Activated T-cell treated with anti-CD3 and anti-CD28 coated beads, Interleukin-2, amount 50 U/mL, for 4 hours (primary cell): ENCODE results near the gene NFYC. TPM values are rescaled to one million over a fixed set of nuclear protein-coding genes. Genes with fewer than 3 reads are reported as not detected.
"Not testable (repeated sequence)": the region's sequence is repeated elsewhere in the genome, so short reads cannot be mapped to it uniquely, and the experiment has no call there.

ENCODE experiments used
- ATAC-seq, 2 donors: fragments of 200-7000 bp; cut with Tn5 transposase; one replicate each; pipeline ENCODE4 v1.10.0; 2021
- DNase-seq: peaks from one replicate; pipeline ENCODE4 v3.0.0-alpha.2; 2020
- H3K27me3 Mint-ChIP-seq: one replicate; pipeline ENCODE4 v1.8.0; 2021; ENCODE audit warnings: low read depth, mixed read lengths
- H3K36me3 Mint-ChIP-seq: one replicate; pipeline ENCODE4 v1.8.0; 2022; ENCODE audit warnings: mixed read lengths; ENCODE audit not compliant: insufficient read depth
- H3K4me1 Mint-ChIP-seq: one replicate; pipeline ENCODE4 v1.8.0; 2021; ENCODE audit warnings: low read depth, mixed read lengths
- H3K4me3 Mint-ChIP-seq: one replicate; pipeline ENCODE4 v1.8.0; 2021; ENCODE audit warnings: mild to moderate bottlenecking, moderate library complexity, mixed read lengths
- H3K9me3 Mint-ChIP-seq: one replicate; pipeline ENCODE4 v1.8.0; 2021; ENCODE audit warnings: mixed read lengths
- total RNA-seq, 3 donors: library from RNA; stranded (reverse); gene quantifications; one replicate each; pipeline ENCODE4 v1.2.1, GENCODE V29; 2021

The NFYC gene
- total RNA-seq, 3 donors from 2014 or later: 59.8 to 72.8 (median 67.0) TPM

DNA sequence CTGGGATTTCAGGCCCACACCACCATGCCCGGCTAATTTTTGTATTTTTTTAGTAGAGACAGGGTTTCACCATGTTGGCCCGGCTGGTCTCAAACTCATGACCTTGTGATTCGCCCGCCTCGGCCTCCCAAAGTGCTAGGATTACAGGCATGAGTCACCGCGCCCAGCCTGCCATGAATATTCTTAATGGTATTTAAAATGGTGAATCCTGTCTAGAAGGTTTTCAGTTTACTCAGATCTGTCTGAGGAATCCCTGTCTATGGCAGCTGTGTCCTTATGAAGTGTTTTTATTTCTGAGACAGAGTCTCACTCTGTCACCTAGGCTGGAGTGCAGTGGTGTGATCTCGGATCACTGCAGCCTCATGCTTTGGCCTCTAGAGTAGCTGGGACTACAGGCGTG is 36.2 kb downstream of the NFYC start:
- not testable (repeated sequence) for H3K27me3 Mint-ChIP-seq, DNase-seq, H3K9me3 Mint-ChIP-seq, H3K4me3 Mint-ChIP-seq, ATAC-seq
- Mint-ChIP-seq H3K4me1 (peaks cover 53% of the 10 kb centered on the region), H3K36me3 (peaks cover 12% of the 10 kb centered on the region)

DNA sequence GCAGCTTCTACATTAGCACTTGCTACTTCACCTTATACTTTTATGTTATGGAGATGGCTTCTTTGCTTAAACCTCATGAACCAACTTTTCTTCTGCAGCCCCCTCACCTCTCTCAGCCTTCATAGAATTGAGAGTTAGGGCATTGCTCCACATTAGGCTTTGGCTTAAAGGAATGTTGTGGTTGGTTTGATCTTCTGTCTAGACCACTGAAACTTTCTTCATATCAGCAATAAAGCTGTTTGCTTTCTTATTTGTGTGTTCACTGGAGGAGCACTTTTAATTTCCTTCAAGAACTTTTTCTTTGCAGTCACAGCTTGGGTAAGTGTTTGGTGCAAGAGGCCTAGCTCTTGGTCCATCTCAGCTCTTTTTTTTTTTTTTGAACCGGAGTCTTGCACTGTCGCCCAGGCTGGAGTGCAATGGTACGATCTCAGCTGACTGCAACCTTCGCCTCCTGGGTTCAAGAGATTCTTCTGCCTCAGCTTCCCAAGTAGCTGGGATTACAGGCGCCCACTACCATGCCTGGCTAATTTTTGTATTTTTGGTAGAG is 37.9 kb downstream of the NFYC start:
- DNase-seq, ATAC-seq, H3K27me3 Mint-ChIP-seq, H3K4me3 Mint-ChIP-seq, H3K9me3 Mint-ChIP-seq: not testable (repeated sequence)
- peaks cover 52% of the 10 kb centered on the region for H3K4me1 Mint-ChIP-seq
- peaks cover 13% of the 10 kb centered on the region for H3K36me3 Mint-ChIP-seq

DNA sequence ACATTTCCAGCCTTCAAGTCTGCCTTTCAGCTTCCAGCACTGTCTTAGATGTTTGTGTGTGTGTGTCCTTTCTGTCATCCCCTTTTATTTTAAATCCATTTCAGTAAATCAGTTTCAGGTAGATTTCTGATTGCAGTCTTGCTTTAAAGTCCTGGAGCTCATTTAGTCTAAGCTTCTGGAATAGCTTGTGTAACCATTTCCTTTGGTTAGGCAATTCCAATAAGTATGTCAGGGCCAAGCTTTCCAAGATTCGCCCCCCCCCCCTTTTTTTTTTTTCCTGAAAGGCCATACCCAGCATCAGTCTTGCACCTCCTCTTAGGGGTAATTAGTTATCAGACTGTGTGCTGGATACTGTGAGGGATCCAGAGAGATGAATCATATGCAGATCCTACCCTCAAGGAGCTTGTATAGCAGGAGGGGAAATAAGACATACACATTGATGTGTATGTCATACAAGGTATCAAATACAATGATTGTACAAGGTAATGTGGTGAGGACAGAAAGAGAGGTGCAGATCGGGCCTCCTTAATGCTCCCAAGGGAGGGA is 41.3 kb downstream of the NFYC start:
- Mint-ChIP-seq H3K27me3 (no peaks in the 10 kb centered on the region), H3K9me3 (no peaks in the 10 kb centered on the region), H3K36me3 (peaks cover 11% of the 10 kb centered on the region), H3K4me3 (no peak overlapping the region), H3K4me1 (peaks cover 44% of the 10 kb centered on the region)
- ATAC-seq (peak in 1 of 2 donors; percentile 30), DNase-seq (no peak)

DNA sequence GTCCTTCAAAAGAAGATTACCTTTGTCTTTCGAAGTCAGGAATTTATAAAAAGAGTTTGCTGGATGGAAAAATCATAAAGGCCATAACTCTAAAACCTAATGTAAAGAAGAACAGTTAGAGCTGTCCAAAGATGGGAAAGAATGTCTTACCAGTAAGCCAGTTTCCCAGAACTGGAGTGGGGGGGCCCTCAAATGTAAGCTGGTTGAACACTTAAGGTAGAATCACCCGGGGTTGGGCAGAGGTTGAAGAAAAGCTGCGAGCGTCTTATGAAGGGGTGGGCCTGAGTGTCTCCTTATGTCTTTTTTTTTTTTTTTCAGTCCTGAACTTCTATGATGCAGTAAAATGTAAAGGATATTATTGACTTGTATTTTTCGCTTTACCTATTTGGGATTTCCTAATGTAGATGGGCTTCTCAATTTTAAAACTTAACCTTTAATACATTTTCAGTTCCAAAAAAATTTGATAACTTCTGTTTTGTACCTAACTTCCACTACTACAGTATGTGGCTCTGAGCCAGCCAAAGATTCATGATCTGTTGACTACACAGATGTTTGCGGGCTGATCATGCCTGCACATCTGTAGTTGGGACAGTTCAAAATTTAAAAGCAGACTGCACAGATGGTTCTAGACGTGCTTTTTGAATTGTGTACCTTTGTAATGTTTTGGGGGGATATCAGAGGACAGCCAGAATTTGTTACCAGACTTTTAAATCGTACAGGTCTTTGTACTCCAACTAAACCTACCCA is 43.6 kb downstream of the NFYC start:
- H3K36me3 Mint-ChIP-seq: peaks cover 24% of the 10 kb centered on the region
- H3K4me3 Mint-ChIP-seq: no peak overlapping the region
- H3K4me1 Mint-ChIP-seq: peaks cover 32% of the 10 kb centered on the region
- ATAC-seq (no peak), DNase-seq (no peak)
- no peaks in the 10 kb centered on the region for H3K9me3 Mint-ChIP-seq
- H3K27me3 Mint-ChIP-seq: no peaks in the 10 kb centered on the region

DNA sequence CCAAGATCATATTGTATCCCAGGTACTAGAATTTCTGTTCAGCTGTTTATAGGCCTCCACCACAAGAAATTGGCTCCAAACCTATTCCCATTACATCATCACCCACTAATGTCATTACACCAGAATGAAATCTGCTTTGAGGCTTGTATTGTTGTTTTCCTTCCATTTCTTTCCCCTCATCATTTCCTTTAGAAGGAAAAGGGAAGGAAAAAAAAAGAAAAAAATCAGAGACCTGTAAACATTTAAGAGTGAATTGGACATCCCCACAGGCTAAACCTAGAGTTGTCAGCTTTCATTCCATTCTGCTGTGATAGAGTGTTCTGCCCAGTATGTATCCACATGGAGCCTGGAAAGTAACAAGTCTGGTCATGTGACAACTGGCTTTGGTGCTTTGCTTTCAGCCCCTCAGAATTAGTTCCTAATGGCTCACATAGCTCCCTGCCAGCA is 44.6 kb downstream of the NFYC start:
- Mint-ChIP-seq H3K27me3 (no peaks in the 10 kb centered on the region), H3K4me1 (peaks cover 38% of the 10 kb centered on the region), H3K4me3 (no peak overlapping the region), H3K36me3 (peaks cover 28% of the 10 kb centered on the region), H3K9me3 (no peaks in the 10 kb centered on the region)
- DNase-seq: no peak
- ATAC-seq: no peak

DNA sequence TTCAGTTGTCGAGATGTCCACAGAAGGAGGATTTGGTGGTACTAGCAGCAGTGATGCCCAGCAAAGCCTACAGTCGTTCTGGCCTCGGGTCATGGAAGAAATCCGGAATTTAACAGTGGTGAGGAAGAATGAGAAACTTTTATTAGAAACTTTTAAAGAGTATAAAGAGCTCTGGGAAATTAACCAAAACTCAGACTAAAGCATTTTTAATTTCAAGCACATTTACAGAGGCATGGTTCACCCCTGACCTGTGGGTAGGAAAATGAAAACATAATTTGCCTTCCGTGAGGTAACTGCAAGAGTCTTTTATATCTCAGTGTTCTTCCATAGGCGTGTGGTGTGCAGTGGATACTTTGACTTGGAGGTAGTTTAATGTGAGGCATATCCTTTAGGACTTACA is 47.3 kb downstream of the NFYC start:
- H3K9me3 Mint-ChIP-seq: no peaks in the 10 kb centered on the region
- H3K4me3 Mint-ChIP-seq: no peak overlapping the region
- no peak for ATAC-seq
- H3K36me3 Mint-ChIP-seq: peaks cover 39% of the 10 kb centered on the region
- peaks cover 44% of the 10 kb centered on the region for H3K4me1 Mint-ChIP-seq
- no peaks in the 10 kb centered on the region for H3K27me3 Mint-ChIP-seq
- DNase-seq: no peak

DNA sequence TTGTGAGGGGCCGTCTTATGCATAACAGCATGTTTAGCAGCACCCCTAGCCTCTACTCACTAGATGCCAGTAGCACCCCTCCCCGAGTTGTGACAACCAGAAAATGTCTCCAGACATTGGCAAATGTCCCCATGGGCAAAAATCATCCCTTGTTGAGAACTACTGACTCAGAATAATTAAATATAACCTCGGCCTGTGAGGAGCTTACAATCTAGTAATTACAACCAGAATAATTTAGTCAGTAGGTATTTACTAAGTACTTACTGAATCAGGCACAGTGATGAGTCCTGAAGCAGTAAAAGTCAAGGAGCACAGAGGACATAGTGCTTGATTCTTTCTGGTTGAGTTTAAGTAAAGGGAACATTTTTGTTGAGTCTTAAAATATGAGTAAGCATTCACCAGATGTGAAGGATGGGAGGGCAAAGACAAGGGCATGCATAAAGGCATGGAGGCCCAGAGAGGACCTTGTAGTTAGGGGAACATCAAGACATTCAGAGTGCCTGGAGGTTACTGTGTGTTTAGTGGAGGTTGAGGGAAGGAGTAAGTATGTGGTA is 48.0 kb downstream of the NFYC start:
- DNase-seq (no peak), ATAC-seq (no peak)
- no peaks in the 10 kb centered on the region for H3K9me3 Mint-ChIP-seq
- H3K36me3 Mint-ChIP-seq: peaks cover 39% of the 10 kb centered on the region
- peaks cover 44% of the 10 kb centered on the region for H3K4me1 Mint-ChIP-seq
- no peaks in the 10 kb centered on the region for H3K27me3 Mint-ChIP-seq
- H3K4me3 Mint-ChIP-seq: no peak overlapping the region

DNA sequence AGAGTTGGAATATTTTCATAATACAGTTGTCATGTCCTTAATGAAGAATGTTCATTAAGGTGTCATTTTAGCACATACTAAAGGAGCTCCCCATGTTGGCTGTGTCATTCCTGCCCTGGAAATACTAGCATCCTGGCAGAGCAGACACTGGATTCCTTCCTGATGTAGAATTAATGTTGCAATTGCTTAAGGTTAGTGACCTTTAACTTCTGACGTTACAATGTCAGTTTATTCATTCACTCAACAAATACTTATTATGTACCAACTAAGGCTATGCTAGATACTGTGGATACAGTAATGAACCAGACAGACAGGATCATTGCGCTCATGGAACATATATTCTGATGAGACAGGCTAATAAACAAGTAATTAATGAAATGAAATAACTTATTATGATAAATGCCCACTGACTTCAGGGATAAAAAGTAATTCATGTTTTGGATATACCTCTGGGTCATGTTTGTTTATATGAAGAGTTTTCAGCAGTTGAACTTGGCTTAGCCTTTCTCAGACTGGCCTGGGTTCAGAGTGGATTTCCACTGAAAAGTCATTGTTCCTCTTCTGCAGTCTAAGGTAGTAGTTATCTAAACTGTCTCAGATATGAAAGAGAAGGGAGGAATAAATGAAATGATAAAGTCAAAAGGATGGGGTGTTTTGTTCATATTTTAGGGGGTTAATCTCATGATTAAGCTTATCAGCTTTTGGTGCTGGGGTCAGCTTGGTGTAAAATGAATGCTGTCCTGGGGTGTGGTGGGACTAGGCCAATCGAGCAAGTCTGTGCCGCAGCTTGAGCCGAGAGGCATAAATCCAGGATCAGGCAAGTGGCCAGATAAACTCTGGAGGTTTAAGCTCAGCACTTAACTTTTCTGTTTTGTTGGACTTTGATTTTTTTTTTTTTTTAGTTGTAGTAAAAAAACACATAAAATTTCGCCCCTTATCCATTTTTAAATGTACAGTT is 48.8 kb downstream of the NFYC start:
- peaks cover 38% of the 10 kb centered on the region for H3K36me3 Mint-ChIP-seq
- peaks cover 45% of the 10 kb centered on the region for H3K4me1 Mint-ChIP-seq
- H3K4me3 Mint-ChIP-seq: no peak overlapping the region

DNA sequence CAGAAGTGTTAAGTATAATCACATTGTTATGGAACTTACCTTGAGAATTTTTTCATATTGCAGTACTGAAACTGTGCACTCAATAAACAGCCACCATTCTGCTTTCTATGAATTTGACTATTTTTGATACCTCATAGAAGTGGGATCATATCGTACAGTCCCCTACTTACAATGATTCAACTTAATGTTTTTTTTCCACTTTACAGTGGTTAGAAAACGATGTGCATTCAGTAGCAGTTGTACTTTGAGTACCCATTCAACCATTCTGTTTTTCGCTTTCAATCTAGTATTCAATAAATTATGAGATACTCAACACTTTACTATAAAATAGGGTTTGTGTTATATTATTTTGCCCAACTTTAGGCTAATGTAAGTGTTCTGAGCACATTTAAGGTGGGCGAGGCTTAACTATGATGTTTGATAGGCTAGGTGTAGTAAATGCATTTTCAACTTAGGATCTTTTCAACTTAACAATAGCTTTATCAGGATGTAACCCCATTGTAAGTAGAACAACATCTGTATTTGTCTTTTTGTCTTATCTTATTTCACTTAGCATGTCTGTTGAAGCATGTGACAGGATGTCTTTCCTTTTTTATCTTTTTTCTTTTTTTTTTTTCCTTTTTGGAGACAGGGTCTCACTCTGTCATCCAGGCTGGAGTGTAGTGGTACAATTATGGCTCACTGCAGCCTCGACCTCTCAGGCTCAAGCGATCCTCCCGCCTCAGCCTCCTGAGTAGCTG is 49.7 kb downstream of the NFYC start:
- DNase-seq: no peak
- no peak overlapping the region for H3K4me3 Mint-ChIP-seq
- ATAC-seq: peak; percentile 71 to 81
- peaks cover 44% of the 10 kb centered on the region for H3K36me3 Mint-ChIP-seq
- no peaks in the 10 kb centered on the region for H3K27me3 Mint-ChIP-seq
- H3K4me1 Mint-ChIP-seq: peaks cover 47% of the 10 kb centered on the region
- H3K9me3 Mint-ChIP-seq: no peaks in the 10 kb centered on the region

More for the DNA sequence above, 48.8 kb downstream of the NFYC start:
- Mint-ChIP-seq H3K27me3 (no peaks in the 10 kb centered on the region), H3K9me3 (no peaks in the 10 kb centered on the region)
- DNase-seq: no peak
- no peak for ATAC-seq

DNA sequence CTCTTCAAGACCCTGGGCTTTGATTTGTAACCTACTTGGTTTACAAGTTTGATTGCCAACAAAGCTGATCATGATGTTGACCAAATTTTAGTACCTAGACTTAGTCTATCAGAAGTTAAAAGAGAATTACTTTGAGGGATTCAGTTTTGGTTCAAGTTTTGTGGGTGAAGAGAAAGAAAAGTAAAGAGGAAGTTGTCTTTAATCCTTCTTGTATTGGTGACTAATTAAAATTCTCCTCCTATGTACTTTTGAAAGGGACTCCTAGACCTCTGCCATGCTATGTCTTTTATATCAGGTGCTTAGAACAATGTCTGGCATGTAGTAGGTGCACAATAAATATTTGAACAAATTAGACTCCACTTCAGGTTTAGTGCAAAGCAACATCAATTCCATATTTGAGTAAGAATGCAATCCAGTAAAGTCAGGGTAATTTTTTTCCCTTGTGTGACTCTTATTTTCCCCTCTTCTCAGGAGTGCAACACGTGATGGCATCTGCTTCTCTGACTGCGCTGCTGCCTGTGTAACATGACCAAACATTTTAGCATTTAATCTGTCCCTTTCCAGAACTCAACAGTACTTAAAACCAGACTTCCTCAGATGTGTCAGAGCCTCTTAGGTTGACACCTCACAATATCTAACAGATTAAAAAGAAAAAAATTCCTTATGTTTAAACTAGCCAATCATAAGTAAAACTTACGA is 51.0 kb downstream of the NFYC start:
- no peak overlapping the region for H3K4me3 Mint-ChIP-seq
- peak; percentile 73 for ATAC-seq
- H3K36me3 Mint-ChIP-seq: peaks cover 53% of the 10 kb centered on the region
- no peaks in the 10 kb centered on the region for H3K9me3 Mint-ChIP-seq
- H3K4me1 Mint-ChIP-seq: peaks cover 46% of the 10 kb centered on the region
- H3K27me3 Mint-ChIP-seq: no peaks in the 10 kb centered on the region
- DNase-seq: no peak

DNA sequence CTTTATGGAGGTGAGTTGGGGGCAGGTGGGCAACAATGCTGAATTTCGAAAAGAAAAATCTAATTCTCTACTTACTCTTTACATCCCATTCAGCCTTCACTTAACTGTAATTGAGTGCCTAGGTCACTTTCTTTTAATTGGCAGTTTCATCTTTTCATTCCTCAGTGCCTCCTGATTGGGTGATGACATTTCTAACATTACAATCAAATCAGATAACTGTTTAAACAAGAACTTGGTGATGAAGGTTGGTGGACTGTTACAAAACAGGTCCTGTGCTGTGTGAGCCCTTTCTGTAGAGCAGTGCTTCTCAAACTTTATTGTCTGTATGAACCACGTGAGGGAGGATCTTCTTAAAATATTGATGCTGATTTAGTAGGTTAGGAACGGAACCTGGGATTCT is 51.9 kb downstream of the NFYC start:
- ATAC-seq (no peak), DNase-seq (no peak)
- peaks cover 57% of the 10 kb centered on the region for H3K36me3 Mint-ChIP-seq
- no peaks in the 10 kb centered on the region for H3K9me3 Mint-ChIP-seq
- peaks cover 46% of the 10 kb centered on the region for H3K4me1 Mint-ChIP-seq
- H3K4me3 Mint-ChIP-seq: no peak overlapping the region
- H3K27me3 Mint-ChIP-seq: no peaks in the 10 kb centered on the region

DNA sequence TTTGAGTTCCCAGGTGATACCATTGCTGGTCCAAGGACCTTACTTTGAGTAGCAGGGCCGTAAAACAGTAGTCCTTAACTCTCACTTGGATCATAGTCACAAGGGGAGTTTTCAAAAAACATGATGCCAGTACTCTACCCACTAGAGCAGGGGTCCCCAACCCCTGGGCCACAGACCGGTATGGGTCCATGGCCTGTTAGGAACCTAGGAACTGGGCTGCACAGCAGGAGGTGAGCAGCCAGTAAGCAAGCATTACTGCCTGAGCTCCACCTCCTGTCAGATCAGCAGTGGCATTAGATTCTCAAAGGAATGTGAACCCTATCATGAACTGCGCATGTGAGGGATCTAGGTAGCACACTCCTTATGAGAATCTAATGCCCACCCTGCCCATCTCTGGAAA is 52.4 kb downstream of the NFYC start:
- no peaks in the 10 kb centered on the region for H3K9me3 Mint-ChIP-seq
- no peak overlapping the region for H3K4me3 Mint-ChIP-seq
- no peaks in the 10 kb centered on the region for H3K27me3 Mint-ChIP-seq
- DNase-seq: no peak
- peaks cover 46% of the 10 kb centered on the region for H3K4me1 Mint-ChIP-seq
- no peak for ATAC-seq
- peaks cover 54% of the 10 kb centered on the region for H3K36me3 Mint-ChIP-seq

DNA sequence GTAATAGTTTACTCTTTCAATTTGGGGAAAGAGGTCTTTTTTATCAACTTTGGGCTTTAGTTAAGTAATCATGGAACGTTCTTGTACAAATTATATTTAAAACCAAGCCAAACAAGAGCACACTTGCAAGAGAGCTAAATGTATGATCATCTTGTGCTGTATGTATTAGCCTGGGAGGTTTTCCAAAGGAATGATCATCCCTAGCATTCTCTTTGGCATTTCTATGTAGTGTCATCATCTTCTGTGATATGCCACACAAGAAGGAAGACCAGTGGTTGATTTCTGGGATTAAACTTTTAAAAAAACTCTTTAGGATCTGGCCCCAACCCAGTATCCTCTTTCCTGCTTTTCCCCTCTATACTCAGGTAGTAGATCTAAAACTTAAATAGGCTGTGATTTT is 53.7 kb downstream of the NFYC start:
- no peak for ATAC-seq
- Mint-ChIP-seq H3K4me1 (peaks cover 39% of the 10 kb centered on the region), H3K4me3 (no peak overlapping the region), H3K36me3 (peaks cover 52% of the 10 kb centered on the region), H3K27me3 (no peaks in the 10 kb centered on the region), H3K9me3 (no peaks in the 10 kb centered on the region)
- DNase-seq: no peak
